ENCODE measurements around the gene PTPRN2.

- TF ChIP-seq, protein P1, sequence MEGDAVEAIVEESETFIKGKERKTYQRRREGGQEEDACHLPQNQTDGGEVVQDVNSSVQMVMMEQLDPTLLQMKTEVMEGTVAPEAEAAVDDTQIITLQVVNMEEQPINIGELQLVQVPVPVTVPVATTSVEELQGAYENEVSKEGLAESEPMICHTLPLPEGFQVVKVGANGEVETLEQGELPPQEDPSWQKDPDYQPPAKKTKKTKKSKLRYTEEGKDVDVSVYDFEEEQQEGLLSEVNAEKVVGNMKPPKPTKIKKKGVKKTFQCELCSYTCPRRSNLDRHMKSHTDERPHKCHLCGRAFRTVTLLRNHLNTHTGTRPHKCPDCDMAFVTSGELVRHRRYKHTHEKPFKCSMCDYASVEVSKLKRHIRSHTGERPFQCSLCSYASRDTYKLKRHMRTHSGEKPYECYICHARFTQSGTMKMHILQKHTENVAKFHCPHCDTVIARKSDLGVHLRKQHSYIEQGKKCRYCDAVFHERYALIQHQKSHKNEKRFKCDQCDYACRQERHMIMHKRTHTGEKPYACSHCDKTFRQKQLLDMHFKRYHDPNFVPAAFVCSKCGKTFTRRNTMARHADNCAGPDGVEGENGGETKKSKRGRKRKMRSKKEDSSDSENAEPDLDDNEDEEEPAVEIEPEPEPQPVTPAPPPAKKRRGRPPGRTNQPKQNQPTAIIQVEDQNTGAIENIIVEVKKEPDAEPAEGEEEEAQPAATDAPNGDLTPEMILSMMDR (IDR thresholded peaks at IDR 0.05), result no peak
- TF ChIP-seq ZFX (IDR thresholded peaks at IDR 0.05; ENCODE audit: borderline replicate concordance), result no peak
These were observed 198.7 kb downstream of the PTPRN2 start for GRCh38 chr7:158388928-158389327.
